Ectodermal cell (in vitro differentiated cells): ENCODE results near the gene SH3BP5.

Source experiments
- H3K27ac ChIP-seq: 2 replicates; pipeline ENCODE4 v1.7.0; 2013; ENCODE audit warnings: mild to moderate bottlenecking, low read depth, low read length; ENCODE audit not compliant: insufficient read depth, poor library complexity, severe bottlenecking
- H3K27me3 ChIP-seq: 2 replicates; pipeline ENCODE4 v1.7.0; 2013; ENCODE audit warnings: mild to moderate bottlenecking, low read length; ENCODE audit not compliant: insufficient read depth, control insufficient read depth, poor library complexity, severe bottlenecking
- H3K36me3 ChIP-seq: one replicate; pipeline ENCODE4 v1.7.0; 2013; ENCODE audit warnings: low read length; ENCODE audit not compliant: control insufficient read depth, insufficient read depth
- H3K4me1 ChIP-seq: one replicate; pipeline ENCODE4 v1.7.0; 2013; ENCODE audit warnings: low read length; ENCODE audit not compliant: control insufficient read depth, insufficient read depth
- H3K4me3 ChIP-seq: 2 replicates; pipeline ENCODE4 v1.7.0; 2013; ENCODE audit warnings: low read depth, low read length, control low read depth; ENCODE audit not compliant: insufficient read depth
- H3K9me3 ChIP-seq: 2 replicates; pipeline ENCODE4 v1.7.0; 2013; ENCODE audit warnings: mild to moderate bottlenecking, low read length, moderate library complexity; ENCODE audit not compliant: control insufficient read depth
- WGBS, 2 experiments: methylation state at CpG; one replicate each; pipeline ENCODE4 v1.1.7; 2013; ENCODE audit warnings: missing lambda C conversion rate in 2 of 2; 5-methylcytosine and 5-hydroxymethylcytosine counted together

The SH3BP5 gene

GRCh38 chr3:15336057-15336456 lies 3.7 kb upstream of the SH3BP5 start:
- WGBS, 2 experiments: 89 to 94% methylated on average over 7 of the region's 7 CpGs
- Histone ChIP-seq H3K9me3 (no peaks in the 10 kb centered on the region), H3K36me3 (no peaks in the 10 kb centered on the region), H3K4me3 (no peak overlapping the region), H3K27ac (no peak overlapping the region), H3K4me1 (peaks cover 4% of the 10 kb centered on the region), H3K27me3 (peaks cover 28% of the 10 kb centered on the region)

DNA sequence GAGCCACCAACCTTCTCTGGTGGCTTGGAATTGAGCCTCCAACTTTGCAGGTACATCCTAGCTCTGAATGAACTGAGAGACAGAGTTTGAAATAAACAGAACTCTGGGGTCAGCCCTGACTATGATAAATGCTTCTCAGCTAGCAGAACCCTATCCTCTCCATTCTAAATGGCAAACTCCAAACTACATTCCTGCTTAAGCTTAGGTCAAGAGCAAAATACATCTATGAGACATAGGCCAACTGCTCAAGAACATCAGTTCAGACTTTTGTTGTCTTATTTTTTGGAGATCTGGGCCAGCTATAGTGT lies 1.5 kb upstream of the SH3BP5 start:
- Histone ChIP-seq H3K27me3 (peaks cover 29% of the 10 kb centered on the region), H3K4me3 (no peak overlapping the region), H3K27ac (no peak overlapping the region), H3K36me3 (no peaks in the 10 kb centered on the region), H3K4me1 (peaks cover 18% of the 10 kb centered on the region), H3K9me3 (no peaks in the 10 kb centered on the region)

DNA sequence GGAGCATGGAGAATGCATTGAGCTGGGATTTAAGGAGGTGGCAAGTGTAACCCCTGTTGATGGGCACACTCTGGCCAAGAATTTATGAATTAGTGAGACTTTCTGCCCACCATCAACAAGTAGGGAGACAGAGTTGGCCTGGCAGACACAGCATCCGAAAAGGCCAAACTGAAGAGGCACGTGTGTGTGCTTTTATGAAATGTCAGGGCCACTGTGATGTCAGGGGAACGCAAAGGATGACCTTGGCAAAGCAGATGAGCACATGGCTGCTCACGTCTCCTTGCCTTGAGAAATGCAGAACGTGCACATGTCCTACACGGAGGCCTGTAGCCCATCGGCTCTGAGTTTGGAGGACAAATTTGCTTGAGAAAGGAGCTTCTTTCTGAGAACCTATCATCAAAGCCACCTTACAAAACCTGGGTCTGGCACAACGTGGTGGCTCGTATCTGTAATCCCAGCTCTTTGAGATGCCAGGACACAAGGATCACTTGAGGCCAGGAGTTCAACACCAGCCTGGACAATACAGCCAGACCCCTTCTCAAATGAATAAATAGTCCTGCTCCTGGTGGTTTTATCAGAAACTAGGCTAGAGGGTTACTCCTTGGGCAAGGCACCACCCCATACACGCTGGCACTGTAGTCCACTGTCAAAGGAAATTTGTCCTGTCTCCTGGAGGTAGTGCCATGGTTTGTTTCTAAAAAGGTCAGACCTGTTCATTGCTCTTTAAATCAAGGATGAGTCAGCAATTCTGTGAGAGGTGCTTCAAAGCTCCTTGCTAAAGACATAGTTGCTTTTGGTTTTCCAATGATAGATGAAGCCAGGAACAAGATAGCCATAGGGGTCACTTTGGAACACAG lies 941 bp upstream of the SH3BP5 start:
- Histone ChIP-seq H3K27ac (no peak overlapping the region), H3K27me3 (peaks cover 29% of the 10 kb centered on the region), H3K4me3 (peak overlapping the region; percentile 74), H3K9me3 (no peaks in the 10 kb centered on the region), H3K4me1 (peaks cover 18% of the 10 kb centered on the region), H3K36me3 (no peaks in the 10 kb centered on the region)
- WGBS, 2 experiments: 89% methylated on average over 10 of the region's 10 CpGs

GRCh38 chr3:15331606-15332404 lies 581 bp downstream of the SH3BP5 start:
- H3K27me3 ChIP-seq: peaks cover 29% of the 10 kb centered on the region
- no peak overlapping the region for H3K27ac ChIP-seq
- H3K9me3 ChIP-seq: no peaks in the 10 kb centered on the region
- H3K4me1 ChIP-seq: peaks cover 18% of the 10 kb centered on the region
- H3K36me3 ChIP-seq: no peaks in the 10 kb centered on the region
- H3K4me3 ChIP-seq: peak overlapping the region; percentile 74
- WGBS, 2 experiments: 0 to 1% methylated on average over 71 of the region's 71 CpGs

GRCh38 chr3:15331072-15331605 lies 1.2 kb downstream of the SH3BP5 start:
- H3K9me3 ChIP-seq: no peaks in the 10 kb centered on the region
- H3K27ac ChIP-seq: no peak overlapping the region
- peaks cover 29% of the 10 kb centered on the region for H3K27me3 ChIP-seq
- no peaks in the 10 kb centered on the region for H3K36me3 ChIP-seq
- H3K4me1 ChIP-seq: peaks cover 18% of the 10 kb centered on the region
- WGBS, 2 experiments: 24 to 25% methylated on average over 6 of the region's 6 CpGs
- peak overlapping the region; percentile 74 for H3K4me3 ChIP-seq

- no peak overlapping the region for H3K4me3 ChIP-seq
- no peaks in the 10 kb centered on the region for H3K9me3 ChIP-seq
- WGBS, 2 experiments: 70 to 73% methylated on average over 10 of the region's 10 CpGs
- H3K27me3 ChIP-seq: peaks cover 29% of the 10 kb centered on the region
- H3K27ac ChIP-seq: no peak overlapping the region
- peaks cover 18% of the 10 kb centered on the region for H3K4me1 ChIP-seq
- no peaks in the 10 kb centered on the region for H3K36me3 ChIP-seq
Measured at GRCh38 chr3:15330031-15330596, 2.3 kb downstream of the SH3BP5 start.

GRCh38 chr3:15329046-15330005 lies 3.1 kb downstream of the SH3BP5 start:
- WGBS, 2 experiments: 86% methylated on average over 11 of the region's 11 CpGs
- Histone ChIP-seq H3K27ac (no peak overlapping the region), H3K36me3 (no peaks in the 10 kb centered on the region), H3K9me3 (no peaks in the 10 kb centered on the region), H3K4me3 (no peak overlapping the region), H3K4me1 (peaks cover 26% of the 10 kb centered on the region), H3K27me3 (peaks cover 29% of the 10 kb centered on the region)

DNA sequence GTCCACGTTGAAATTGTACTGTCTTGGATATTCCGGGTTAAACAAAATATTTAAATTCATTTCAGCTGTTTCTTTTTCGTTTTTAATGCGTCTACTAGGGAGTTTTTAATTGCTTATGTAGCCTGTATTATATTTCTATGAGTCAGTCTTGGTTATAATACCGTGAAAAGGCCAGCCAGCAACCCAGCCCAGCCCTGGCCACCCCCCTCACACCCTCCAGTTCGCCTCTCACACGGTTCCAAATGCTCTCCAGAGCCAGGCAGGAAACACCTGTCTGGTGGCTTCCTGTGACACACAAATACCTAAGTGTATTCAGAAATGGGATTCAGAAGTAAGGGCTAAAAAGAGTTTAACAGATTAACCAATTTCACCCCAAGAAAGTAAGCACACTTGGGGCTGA lies 4.4 kb downstream of the SH3BP5 start:
- no peak overlapping the region for H3K27ac ChIP-seq
- H3K4me3 ChIP-seq: no peak overlapping the region
- H3K27me3 ChIP-seq: peaks cover 17% of the 10 kb centered on the region
- no peaks in the 10 kb centered on the region for H3K36me3 ChIP-seq
- no peaks in the 10 kb centered on the region for H3K9me3 ChIP-seq
- peaks cover 32% of the 10 kb centered on the region for H3K4me1 ChIP-seq
- WGBS, 2 experiments: 86 to 93% methylated on average over 7 of the region's 7 CpGs

- Histone ChIP-seq H3K27ac (no peak overlapping the region), H3K4me1 (peaks cover 32% of the 10 kb centered on the region), H3K4me3 (no peak overlapping the region), H3K9me3 (no peaks in the 10 kb centered on the region), H3K36me3 (no peaks in the 10 kb centered on the region), H3K27me3 (peaks cover 7% of the 10 kb centered on the region)
- 95 to 97% methylated on average over 2 of the region's 2 CpGs for WGBS, 2 experiments
Measured at GRCh38 chr3:15326673-15327072, 5.7 kb downstream of the SH3BP5 start.
